Ovary (tissue), 3 donors: ENCODE measurements around the gene HOXD9.

Experiments
- CTCF ChIP-seq, 3 donors: fragments of 450-650 bp in 2 of 3; fragments of 200-600 bp in 1 of 3; IDR thresholded peaks; one replicate each; pipeline versions ENCODE4 v1.5.1 to v1.8.0; 2016 to 2022; ENCODE audit warnings: antibody characterized with exemption in 3 of 3, mild to moderate bottlenecking in 1 of 3
- EP300 ChIP-seq: sonication (generic); formaldehyde crosslinking; IDR thresholded peaks from one replicate; pipeline ENCODE4 v1.6.1; 2017; ENCODE audit warnings: antibody characterized with exemption
- POLR2A ChIP-seq: fragments of 450-650 bp; IDR thresholded peaks from one replicate; pipeline ENCODE4 v1.6.1; 2017; ENCODE audit warnings: antibody characterized with exemption, mild to moderate bottlenecking, moderate library complexity
- donor health status: DM: no; HTN: no; CAD: no.

DNA sequence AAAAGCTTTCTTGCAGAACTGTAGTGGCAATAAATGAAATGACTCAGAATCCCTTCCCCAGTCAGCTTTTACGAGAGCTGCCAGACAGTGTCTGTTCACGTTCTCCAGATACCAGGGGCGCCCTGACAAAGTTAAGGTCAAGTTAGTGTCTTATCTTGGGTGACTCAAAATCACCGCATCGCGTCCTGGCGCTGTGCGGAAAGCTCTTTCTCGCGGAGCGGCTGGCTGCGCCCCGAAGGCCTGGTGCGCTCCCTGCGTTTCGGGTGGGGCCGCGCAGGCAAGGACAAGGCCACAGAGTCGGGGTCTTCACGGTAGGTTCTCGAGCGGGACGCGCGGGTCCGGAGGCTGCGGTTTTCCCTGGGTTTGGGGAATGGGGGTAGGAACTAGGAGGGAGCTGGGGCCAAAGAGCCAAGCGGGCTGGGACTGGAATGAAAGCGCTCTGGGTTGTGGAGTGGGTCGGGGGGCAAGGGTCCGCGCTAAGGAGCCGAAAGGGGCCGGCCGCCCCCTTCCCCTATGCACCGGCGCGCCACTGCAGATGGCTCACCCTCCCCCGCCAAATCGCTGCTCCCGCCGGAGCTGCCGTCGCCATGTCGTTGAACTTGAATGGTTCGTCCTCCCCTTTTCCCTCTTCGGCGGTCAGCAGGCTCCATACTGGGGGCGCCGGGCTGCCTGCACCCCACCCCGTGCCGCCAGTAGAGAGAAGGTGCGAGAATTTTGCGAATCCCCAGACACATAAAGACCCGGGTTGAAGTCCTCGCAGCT lies 18.0 kb upstream of the HOXD9 start:
- no peak for TF ChIP-seq CTCF (IDR thresholded peaks at IDR 0.05)
- no peak for TF ChIP-seq EP300
- no peak for TF ChIP-seq POLR2A
